AML-193 (cell line): ENCODE results near the gene CEP97.

Source experiments
- DNase-seq, 2 experiments: peaks; one replicate each; lab custom pipeline; 2025; lab: John Stamatoyannopoulos, UW

Gene CEP97

GRCh38 chr3:101778385-101779046 is 54.1 kb downstream of the CEP97 start:
- no peak for DNase-seq

GRCh38 chr3:101779047-101779821 is 54.8 kb downstream of the CEP97 start, which contains the start of gene NXPE3:
Gene NXPE3 (plus strand): TSS chr3:101779211. CDS start chr3:101785597, 6,386 bp downstream.
- DNase-seq = peak; percentile 90 to 91

- DNase-seq = no peak
Measured at GRCh38 chr3:101779822-101780381, 55.5 kb downstream of the CEP97 start.

- DNase-seq = no peak
Measured at GRCh38 chr3:101780661-101781060, 56.2 kb downstream of the CEP97 start.

- no peak for DNase-seq
Measured at GRCh38 chr3:101781166-101781565, 56.8 kb downstream of the CEP97 start.

DNA sequence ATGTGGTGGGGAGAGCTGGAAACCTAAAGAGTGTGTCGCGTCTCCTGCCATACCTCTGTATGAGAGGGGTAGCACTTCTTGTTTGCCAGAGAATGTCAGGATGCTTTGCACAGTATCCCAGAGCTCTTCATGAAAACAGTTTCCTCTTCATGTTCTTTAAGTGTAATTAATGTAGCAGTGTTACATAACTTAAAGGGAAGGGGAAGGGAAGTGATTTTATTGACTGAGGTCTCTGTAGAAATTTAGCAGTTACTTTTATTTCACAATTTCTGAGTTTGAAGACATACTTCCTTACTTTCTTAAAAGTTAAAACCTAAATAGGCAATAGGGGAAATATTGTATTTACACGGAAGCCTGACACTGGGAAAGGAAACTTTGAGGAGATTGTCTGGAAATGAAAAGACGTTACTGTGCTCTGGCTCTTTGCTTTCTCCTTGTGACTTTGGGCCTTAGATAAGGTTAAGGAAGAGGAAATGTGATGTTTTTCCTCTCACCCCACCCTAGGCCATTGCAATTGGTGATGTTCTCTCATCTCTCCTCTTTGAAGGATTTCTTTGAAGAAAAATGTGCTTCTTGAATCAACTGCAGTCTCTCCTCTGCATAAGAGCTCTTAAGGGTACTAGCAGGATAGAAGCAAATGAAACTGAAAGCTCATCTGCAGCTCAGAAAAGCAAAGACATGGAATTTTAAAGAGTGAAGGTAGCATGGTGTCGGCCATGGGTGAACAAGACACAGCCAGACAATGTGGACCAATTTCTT is 60.6 kb downstream of the CEP97 start:
- DNase-seq = peak; percentile 96 to 98

DNA sequence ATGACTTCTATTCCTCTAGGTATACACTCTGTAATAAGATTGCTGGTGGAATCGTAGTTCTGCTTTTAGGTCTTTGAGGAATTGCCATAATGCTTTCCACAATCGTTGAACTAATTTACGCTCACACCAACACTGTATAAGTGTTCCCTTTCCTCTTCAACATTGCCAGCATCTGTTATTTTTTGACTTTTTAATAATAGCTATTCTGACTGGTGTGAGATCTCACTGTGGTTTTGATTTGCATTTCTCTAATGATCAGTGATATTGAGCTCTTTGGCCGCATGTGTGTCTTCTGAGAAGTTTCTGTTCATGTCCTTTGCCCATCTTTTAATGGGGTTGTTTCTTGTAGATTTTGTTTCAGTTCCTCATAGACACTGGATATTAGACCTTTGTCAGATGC is 67.4 kb downstream of the CEP97 start:
- DNase-seq = no peak

DNA sequence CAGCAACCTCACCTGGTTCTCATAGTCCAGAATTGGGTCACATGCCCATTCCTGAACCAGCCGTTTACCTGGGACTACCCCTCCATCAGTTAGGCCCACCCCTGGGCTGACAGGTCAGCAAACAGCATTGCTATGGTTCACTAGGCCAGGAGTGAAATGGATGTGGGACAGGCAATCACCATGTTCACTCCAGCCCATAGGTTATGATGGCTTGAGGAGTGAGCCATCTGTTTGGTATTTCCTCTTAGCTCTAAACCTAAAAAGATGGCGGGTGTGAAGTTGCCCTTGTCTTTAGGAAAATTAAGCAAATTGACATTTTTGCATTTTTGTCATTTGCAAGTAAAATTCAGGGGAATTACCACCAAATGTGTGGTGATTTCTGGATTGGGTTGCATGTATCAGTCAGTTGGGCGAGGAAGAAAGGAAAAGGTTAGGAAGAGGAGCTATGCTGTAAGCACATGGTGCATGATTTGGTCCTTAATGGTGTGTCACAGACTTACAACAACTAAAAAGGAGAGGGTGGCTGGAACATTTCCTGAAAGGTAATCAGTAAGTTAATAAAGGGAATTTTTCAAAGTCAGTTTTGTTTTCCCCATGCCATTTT is 71.8 kb downstream of the CEP97 start:
- DNase-seq = no peak

GRCh38 chr3:101801174-101801573 is 76.8 kb downstream of the CEP97 start:
- no peak for DNase-seq

DNA sequence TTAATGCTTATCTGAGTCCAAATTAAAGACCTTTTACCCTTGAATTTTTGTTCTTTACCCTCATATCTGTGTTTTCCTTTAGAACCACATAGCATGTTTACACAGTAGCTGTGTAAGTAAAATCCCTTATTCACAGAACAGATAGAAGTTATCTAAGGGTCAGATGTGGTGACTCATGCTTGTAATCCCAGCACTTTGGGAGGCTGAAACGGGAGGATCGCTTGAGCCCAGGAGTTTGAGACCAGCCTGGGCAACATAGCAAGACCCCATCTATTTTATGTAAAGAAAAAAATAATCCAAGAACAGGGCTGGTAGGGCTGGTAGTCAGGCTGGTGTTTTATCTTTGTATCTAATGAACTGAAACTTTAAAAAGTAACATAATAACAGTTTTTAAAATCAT is 77.8 kb downstream of the CEP97 start:
- no peak for DNase-seq

DNA sequence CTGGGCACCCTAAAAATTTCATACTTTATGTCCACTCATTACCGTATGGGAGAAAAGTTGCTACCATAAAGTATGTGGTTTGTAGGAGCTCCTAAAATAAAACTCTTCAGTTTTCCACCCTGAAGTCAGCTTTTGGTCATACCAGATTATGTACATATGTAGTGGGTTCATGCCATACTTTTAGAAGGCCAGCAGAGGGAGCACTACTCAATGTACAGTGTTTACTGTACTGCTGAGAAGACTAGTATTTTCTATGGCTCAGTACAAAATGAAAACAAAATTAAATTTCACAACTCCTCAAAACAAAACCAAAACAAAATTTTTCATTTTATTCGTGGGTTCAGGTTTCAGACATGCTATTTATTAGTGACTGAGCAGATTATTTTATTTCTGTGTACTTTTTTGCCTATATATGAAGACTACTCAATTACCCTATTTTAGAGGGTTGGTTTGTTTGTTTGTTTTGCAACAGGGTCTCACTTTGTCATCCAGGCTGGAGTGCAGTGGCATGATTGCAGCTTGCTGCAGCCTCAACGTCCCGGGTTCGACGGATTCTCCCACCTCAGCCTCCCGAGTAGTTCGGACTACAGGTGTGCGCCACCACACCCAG is 78.9 kb downstream of the CEP97 start:
- peak; percentile 88 to 90 for DNase-seq

DNA sequence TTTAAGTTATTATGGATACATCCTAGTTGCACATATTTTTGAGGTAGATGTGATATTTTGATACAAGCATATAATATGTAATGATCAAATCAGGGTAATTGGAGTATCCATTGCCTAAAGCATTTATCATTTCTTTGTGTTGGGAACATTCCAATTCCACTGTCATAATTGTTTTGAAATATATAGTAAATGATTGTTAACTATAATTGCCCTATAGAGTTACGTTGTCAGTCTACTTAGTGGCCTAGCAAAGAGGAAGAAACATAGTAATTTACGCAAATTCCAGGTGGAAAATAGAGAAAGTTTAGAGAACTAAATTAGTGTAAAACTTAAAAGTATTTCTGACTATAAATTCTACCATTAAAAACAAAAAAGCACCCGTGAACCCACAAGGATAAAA is 79.5 kb downstream of the CEP97 start:
- no peak for DNase-seq

DNA sequence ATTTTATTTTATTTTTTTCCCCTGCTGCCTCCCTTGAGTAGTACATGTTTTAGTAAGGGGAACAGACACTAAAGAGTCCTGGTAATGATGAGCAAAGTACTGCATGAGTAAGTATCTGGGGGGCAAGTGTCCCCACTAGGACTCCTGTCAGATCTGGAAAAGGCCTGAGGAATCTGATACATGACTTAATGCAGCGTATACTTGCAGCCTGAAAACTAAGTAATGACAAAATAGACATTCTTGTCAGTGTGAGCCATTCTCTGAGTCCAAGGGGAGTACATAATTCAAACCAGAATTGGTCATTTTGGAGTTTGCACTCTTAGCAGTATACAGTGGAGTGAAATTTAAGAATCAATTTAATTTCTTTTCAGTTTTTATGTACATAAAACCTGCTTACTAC is 82.1 kb downstream of the CEP97 start:
- no peak for DNase-seq

DNA sequence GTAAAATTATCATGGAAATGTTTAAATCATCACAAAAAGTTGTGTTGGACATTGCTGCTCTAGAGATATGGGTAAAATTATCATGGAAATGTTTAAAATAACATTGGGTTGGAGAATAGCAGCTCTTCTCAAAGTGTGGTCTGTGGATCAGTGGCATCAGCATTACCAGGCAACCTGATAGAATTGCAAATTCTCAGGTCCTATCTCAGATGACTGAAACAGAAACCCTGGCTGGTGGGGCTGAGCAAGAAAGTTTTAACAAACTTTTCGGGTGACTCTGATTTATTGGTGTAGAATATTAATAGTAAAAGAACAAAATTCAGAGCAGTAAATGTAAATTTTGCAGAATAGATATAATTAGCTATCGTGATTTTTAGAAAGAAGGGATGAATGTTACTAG is 83.5 kb downstream of the CEP97 start:
- DNase-seq = no peak

- DNase-seq = peak; percentile 52 to 68
Measured at GRCh38 chr3:101809178-101810021, 85.0 kb downstream of the CEP97 start.

DNA sequence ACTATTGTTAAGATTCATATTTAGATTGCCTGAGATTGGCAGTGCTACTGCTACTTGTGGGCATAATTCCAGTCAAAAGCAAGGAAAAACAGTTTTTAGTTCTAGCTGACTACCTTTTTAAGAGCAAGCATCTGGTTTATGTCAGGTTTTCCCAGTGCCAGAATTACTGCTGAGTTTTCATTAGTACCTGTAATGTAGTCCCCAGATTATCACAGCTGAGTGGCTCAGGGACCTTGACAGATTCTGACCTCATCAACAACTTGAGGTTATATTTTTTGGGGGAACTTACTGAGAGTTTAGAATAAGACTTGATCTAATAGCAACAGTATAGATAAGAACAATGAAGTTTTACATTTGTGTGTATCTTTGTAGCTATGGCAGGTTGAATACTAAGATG is 85.6 kb downstream of the CEP97 start:
- DNase-seq = no peak

- no peak for DNase-seq
Measured at GRCh38 chr3:101811875-101812274, 87.5 kb downstream of the CEP97 start.

DNA sequence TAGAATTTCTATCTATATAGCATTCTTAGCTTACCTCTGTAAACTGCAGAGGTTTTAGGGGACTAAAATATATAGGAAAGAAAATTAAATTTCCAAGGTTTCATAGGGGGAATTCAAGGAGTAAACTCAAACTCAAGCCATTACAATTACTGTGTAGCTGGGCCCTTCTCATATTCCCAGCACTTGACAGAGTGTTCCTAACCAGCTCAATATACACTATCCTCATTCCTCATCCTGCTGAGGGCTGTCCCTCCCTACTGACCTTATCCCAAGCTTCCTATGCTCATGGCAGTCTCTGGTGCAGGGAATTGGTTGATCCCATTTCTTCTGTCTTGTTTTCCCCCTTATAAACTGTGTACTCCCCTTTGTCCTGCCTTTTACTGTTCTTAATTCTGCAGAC is 88.5 kb downstream of the CEP97 start:
- no peak for DNase-seq

DNA sequence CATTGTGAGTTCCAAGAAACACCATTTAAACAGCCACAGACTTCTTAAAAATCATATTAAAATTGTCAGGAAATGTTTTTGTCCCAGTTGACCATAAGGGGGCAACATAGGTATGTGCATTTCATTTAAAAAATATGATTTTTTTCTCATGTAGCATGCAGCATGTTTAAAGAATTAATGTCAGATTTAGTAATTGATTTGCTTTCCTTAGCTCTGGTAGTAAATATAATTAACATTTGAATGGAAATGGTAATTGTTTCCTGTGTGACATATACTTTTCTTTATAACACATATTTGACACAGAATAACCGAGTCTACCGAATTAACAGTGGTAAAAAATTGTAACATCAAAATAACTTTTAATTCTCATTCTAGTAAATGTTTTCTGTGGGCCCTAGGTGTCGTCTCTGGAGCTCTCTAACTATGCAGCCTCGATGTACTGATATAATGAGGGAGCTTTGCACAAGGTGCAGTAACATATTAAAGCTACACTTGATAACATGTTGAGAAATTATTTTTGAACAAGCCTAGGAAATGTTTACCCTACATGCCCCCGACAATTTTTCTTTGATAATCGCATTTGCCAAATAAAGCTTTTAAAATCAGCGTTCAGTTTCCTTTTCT is 89.5 kb downstream of the CEP97 start:
- peak; percentile 59 to 61 for DNase-seq

- DNase-seq = no peak
Measured at GRCh38 chr3:101814835-101815234, 90.4 kb downstream of the CEP97 start.
